Right lobe of liver (tissue), 6 donors: Measurements from ENCODE around the gene CFAP43. TPM values are rescaled to one million over a fixed set of nuclear protein-coding genes. Genes with fewer than 3 reads are reported as not detected.

ENCODE experiments used
- ATAC-seq, 4 donors: fragments of 200-7000 bp; cut with Tn5 transposase; one replicate each; pipeline ENCODE4 v1.9.1; 2020; ENCODE audit warnings: mild to moderate bottlenecking in 4 of 4, moderate library complexity in 4 of 4
- DNase-seq, 3 donors: peaks; one replicate each; pipeline ENCODE4 v3.0.0-alpha.2; 2020
- H3K27ac ChIP-seq, 3 donors: fragments of 200-600 bp; one replicate each; pipeline ENCODE4 v1.8.0; 2022
- H3K27me3 ChIP-seq, 2 donors: fragments of 200-600 bp; one replicate each; pipeline ENCODE4 v1.8.0; 2022
- H3K36me3 ChIP-seq, 4 donors: fragments of 200-600 bp; sonication (generic) in 1 of 4; one replicate each; pipeline versions ENCODE4 v1.5.1 to v1.8.0; 2017 to 2022; ENCODE audit warnings: control low read depth in 1 of 4
- H3K4me1 ChIP-seq, 4 donors: fragments of 200-600 bp; sonication (generic) in 1 of 4; one replicate each; pipeline versions ENCODE4 v1.5.1 to v1.8.0; 2017 to 2022; ENCODE audit warnings: control low read depth in 1 of 4
- H3K4me3 ChIP-seq, 3 donors: fragments of 200-600 bp; one replicate each; pipeline ENCODE4 v1.8.0; 2022
- H3K9me3 ChIP-seq, 4 donors: fragments of 200-600 bp; sonication (generic) in 1 of 4; one replicate each; pipeline versions ENCODE4 v1.5.1 to v1.8.0; 2017 to 2022; ENCODE audit warnings: control low read depth in 1 of 4
- CTCF ChIP-seq, 4 donors: fragments of 200-600 bp in 3 of 4; fragments of 450-650 bp in 1 of 4; IDR thresholded peaks; one replicate each; pipeline versions ENCODE4 v1.5.1 to v1.8.0; 2016 to 2022; ENCODE audit warnings: antibody characterized with exemption in 4 of 4, mild to moderate bottlenecking in 2 of 4
- POLR2A ChIP-seq: fragments of 450-650 bp; IDR thresholded peaks from one replicate; pipeline ENCODE4 v1.6.1; 2017; ENCODE audit warnings: antibody characterized with exemption, mild to moderate bottlenecking
- WGBS: methylation state at CpG from one replicate; pipeline ENCODE4 v1.1.6; 2018; ENCODE audit warnings: low coverage, low lambda C conversion rate; ENCODE audit not compliant: insufficient coverage; ENCODE audit errors: missing lambda C conversion rate; 5-methylcytosine and 5-hydroxymethylcytosine counted together
- intact Hi-C, 2 donors: fragments of 100-400 bp; cut with DNase I; formaldehyde crosslinking; loops; one replicate each; pipeline versions ENCODE4 v1.11.2 to v1.14.1; 2022
- total RNA-seq, 6 experiments: library from RNA; depleted of rRNA in 2 of 6; stranded (reverse); fragments of >200 nt in 2 of 6; fragmentation: NEBNext Ultra II Directional in 3 of 6; extraction: Animal tissue kit (Norgen Biotek cat#: 25700) in 3 of 6; gene quantifications; one replicate each; pipeline versions ENCODE4 v1.1.0 to v1.2.4, GENCODE V29; 2016 to 2023
- donor health status: DM: no; HTN: yes; CAD: no.
- donor health status: DM: no; HTN: no; CAD: no.
- donor health status: DM: no; HTN: no; CAD: no.
- donor health status: DM: no; HTN: yes; CAD: no.
- donor health status: DM: no; HTN: yes; CAD: no.

CFAP43 gene
- total RNA-seq, 6 experiments from 2014 or later, result 0.11 to 0.34 (median 0.20) TPM; not detected in 1

GRCh38 chr10:104277785-104278184, 45.6 kb upstream of the CFAP43 start:
- DNase-seq (no peak), ATAC-seq (no peak)

GRCh38 chr10:104276192-104276591, 44.0 kb upstream of the CFAP43 start:
- no peak for DNase-seq
- TF ChIP-seq POLR2A, result no peak
- H3K4me3 ChIP-seq, result no peak overlapping the region
- 75% methylated on average over 1 of the region's 1 CpG for WGBS
- H3K27me3 ChIP-seq, result no peaks in the 10 kb centered on the region
- no peak overlapping the region for H3K27ac ChIP-seq
- no peaks in the 10 kb centered on the region for H3K36me3 ChIP-seq
- H3K4me1 ChIP-seq, result peaks cover 0 to 9% (median 2%) of the 10 kb centered on the region in 4 donors
- intact Hi-C loops, result no loop called here
- no peaks in the 10 kb centered on the region for H3K9me3 ChIP-seq
- no peak for ATAC-seq

More at GRCh38 chr10:104277785-104278184, 45.6 kb upstream of the CFAP43 start:
- no peaks in the 10 kb centered on the region for H3K9me3 ChIP-seq
- no peak overlapping the region for H3K27ac ChIP-seq
- 69% methylated on average over 2 of the region's 2 CpGs for WGBS
- H3K4me3 ChIP-seq, result no peak overlapping the region
- TF ChIP-seq POLR2A, result no peak
- TF ChIP-seq CTCF (IDR thresholded peaks at IDR 0.05), result no peak
- H3K27me3 ChIP-seq, result no peaks in the 10 kb centered on the region
- intact Hi-C loops, result no loop called here
- no peaks in the 10 kb centered on the region for H3K36me3 ChIP-seq
- H3K4me1 ChIP-seq, result peaks cover 0 to 9% (median 2%) of the 10 kb centered on the region in 4 donors

- Histone ChIP-seq H3K9me3 (no peaks in the 10 kb centered on the region), H3K4me1 (peaks cover 0 to 9% (median 2%) of the 10 kb centered on the region in 4 donors), H3K27ac (no peak overlapping the region), H3K36me3 (no peaks in the 10 kb centered on the region), H3K4me3 (peak overlapping the region; percentile 10 to 55 (median 17)), H3K27me3 (no peaks in the 10 kb centered on the region)
- 30% methylated on average over 16 of the region's 42 CpGs for WGBS
- peak; percentile 92 to 96 (median 92) for ATAC-seq
- TF ChIP-seq CTCF (IDR thresholded peaks at IDR 0.05) (peak; percentile 68 to 87 (median 83)), POLR2A (no peak)
- peak; percentile 55 to 67 (median 59) for DNase-seq
- intact Hi-C loops, result no loop called here
Measured at GRCh38 chr10:104274762-104275721, 42.9 kb upstream of the CFAP43 start.

GRCh38 chr10:104273899-104274575, 41.9 kb upstream of the CFAP43 start:
- Histone ChIP-seq H3K27ac (no peak overlapping the region), H3K4me1 (peaks cover 0 to 9% (median 2%) of the 10 kb centered on the region in 4 donors), H3K4me3 (no peak overlapping the region), H3K9me3 (no peaks in the 10 kb centered on the region), H3K27me3 (no peaks in the 10 kb centered on the region), H3K36me3 (no peaks in the 10 kb centered on the region)
- no peak for DNase-seq
- TF ChIP-seq POLR2A (no peak), CTCF (IDR thresholded peaks at IDR 0.05) (no peak)
- 61% methylated on average over 4 of the region's 4 CpGs for WGBS
- intact Hi-C loops, result no loop called here
- peak in 2 of 4 donors; percentile 4 to 16 for ATAC-seq
